ENCODE measurements around the gene PIR. TPM values are rescaled to one million over a fixed set of nuclear protein-coding genes. Genes with fewer than 3 reads are reported as not detected.

The PIR gene
- total RNA-seq, 1 experiment from 2014 or later = 9.8 TPM

DNA sequence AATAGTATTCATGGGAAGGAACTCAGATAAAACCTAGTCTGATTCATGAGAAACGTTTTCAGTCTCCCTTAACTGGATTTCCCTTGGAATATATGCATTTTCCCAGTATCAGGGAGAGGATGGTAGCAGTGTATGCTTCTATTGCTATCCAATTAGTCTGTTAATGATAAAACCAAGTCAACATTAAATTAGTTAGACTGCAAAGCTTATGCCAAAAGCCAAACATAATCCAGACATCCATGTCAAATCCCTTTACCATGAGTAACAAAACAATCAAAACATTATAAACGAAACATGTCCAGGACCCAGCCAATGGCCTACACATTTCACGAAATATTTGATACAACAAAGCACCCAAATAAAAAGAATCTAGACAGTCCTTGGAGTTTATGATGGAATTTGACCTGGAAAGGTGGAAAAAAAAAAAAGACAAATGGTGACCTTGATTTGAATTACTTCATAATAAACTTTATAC lies 74.4 kb downstream of the PIR start:
- no peak for DNase-seq (ENCODE audit: low spot score)

DNA sequence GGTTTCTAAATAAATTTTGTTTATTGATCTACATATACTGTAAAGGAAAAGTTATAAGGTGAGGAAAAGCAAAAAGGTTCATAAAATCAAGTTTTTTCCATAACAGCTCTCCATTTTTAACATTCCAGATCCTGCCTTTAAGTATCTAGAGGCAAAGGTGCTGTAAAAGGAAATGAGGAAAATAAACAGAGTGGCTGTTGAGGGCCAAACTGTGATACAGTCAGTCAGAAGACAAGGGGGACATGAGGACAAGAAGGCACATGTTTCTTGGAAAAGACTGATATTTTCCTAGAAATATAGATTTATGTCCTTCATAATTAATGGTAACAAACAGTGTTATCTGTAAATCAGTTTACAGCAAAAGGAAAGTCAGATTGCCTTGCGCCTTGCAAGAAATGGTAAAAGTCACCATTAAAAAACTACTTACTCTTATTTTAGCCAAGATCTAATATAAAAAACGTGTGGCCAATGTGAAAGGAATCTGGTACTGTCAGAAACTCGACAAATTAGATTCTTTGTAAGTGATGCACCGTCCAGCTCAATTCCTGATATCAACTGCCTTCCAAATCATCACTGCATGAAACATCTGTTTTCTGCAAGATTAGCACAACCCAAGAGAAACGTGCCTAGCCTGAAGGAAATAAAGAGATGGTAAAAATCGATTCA lies 75.0 kb downstream of the PIR start:
- DNase-seq (ENCODE audit: low spot score) = no peak

DNA sequence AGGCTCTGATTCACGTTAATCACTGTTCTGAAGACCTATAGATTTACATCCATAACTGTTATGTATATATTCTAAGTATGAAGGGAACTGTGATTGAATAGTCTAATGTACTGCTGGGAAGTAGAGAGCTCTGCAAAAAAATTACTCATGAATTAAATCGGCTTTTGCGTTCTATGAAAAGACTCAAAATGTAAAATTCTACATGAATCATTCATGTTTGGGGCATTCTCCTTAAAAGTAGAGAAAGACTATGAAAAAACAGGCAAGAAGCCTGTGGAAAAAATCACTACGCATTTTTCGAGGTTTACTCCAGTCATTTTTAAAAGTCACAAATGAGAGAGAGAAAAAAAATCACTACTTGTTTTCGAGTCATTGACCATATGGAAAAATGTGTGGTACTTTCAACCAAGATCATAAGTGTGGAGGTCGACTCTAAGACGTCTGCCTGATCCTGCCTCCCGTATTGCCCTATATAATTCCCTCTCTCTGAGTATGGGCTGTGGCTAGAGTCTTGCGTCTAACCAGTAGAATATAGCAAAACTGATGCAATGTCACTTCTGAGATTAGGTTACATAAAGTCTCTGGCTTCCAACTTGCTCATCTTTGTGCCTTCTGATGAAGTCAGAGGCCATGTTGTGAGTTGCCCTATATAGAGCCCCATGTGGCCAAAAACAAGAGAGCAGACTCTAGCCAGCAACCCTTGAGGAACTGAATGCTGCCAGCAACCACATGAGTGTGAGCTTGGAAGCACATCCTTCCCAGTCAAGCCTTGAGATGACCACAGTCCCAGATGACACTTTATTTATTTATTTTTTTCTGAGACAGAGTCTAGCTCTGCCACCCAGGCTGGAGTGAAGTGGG lies 76.8 kb downstream of the PIR start:
- no peak for DNase-seq (ENCODE audit: low spot score)

DNA sequence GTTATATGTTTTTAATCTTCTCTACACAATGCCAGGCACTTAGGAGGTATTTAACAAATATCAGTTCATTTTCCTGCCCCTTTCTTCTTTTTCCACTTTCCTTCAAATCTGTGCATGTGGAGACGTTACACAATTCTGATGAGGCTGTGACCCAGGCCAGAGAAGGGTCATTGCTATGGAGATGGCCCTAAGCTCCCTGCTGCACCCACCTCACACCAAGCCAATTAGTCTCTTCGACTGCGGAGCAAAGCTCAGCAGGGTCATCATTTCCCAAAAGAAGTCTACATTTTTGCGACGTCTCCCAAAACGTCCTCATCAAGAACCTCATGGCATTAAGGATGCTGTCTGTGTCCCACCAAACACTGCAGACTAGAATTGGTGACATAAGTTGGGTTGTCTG lies 80.0 kb downstream of the PIR start:
- no peak for DNase-seq (ENCODE audit: low spot score)

DNA sequence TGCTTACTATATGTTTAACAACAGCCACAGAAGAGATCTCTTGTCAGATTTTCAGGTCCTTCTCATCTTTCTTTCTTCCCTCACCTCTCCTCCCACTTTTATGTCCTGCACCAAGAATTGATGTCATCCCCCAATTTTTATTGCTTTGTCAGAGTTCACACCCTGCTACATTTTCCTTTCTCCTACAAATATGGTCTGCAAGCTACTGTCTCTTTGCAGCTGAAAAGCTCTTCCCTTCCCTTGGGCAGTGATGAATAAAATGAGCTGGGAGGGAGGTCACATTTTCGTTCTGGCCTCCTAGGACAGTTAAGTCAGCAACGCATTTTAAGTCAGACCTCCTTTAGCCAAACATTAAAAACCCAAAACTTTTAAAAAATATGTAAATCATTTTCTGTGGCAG lies 82.2 kb downstream of the PIR start:
- no peak for DNase-seq (ENCODE audit: low spot score)

DNA sequence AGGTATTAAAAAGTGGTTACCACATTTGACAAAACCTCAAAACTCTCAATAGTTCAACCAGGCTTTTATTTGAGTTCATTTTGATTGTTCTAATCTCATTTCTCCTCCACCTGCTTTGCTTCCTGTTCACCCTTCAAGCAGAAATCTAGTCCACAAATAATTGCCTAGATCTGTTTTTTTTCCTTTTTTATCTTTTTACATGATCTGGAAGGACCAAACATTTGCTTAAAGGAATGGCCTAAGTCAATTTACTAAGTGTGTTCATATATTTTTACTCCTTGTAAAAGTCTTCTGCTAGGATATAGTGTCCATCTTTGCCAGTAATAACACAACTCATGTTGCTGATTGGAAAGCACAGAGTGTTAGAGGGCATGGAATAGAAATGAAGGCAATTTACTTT lies 82.7 kb downstream of the PIR start:
- no peak for DNase-seq (ENCODE audit: low spot score)

DNA sequence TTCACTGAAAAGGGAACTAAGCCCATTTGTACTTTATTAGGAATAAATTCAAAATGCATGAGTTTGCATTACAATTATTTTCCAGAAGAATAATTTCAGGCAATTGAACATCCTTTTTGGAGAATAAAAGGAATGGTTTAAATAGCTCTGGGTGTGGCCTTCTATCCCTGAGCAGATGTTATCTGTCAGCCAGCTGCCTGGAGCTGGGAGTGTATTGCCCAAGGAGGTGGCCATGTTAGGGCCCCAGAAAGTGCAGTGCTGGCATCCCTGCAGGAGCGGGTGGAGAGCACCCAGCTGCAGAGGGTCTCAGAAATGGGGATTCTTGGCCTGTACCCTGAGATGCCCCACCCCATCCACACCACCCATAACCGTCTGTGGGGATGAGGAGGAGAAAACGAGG lies 87.3 kb downstream of the PIR start:
- no peak for DNase-seq (ENCODE audit: low spot score)

DNA sequence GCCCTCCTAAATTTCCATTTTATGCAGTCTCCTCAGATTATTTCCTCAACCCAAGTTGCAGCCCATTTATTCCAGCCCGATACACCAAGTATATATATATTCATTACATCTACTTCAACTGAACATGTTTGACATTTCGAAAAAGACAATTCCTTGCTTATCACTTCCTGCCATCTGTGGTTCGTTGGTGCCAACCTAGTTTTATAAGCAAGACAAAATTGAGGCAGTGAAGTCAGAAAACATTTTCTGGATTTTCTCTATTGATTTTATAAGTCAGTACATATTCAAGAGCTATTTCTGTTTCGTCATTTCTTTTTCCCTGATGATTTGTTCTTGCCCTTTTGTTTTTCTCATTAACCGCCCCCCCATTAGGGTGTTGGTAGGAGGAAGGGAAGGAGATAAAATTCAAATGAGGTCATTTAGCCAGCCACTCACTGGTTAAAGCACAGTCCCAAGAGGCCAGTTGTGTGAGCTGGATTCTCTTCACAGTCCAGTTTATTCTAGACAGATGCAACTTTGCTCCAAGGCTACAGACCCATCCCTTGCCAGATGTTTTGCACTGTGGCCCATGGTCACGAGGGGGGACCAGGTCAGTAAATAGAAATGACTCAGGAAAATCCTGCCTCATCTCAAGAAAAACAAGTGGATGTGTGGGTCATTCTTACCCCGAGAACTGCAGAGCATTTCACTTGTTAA lies 88.6 kb downstream of the PIR start:
- no peak for DNase-seq (ENCODE audit: low spot score)

DNA sequence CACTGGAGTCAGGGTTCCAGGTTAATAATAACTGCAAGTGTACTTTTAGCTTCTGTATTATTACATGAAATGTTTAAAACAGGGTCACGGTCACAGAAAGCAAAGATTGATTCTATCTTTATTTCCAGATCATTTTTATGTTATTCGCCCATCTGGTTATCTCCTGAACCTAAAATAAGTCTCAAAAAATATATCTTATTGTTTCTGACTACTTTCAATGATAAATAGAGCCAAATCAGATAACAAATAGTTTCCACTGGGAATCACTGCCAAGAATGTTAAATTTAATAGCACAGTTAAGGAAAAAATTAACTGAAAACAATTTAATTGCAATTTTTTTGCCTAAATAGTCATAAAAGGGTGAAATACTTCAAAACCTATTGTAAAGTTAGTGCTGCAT lies 91.8 kb downstream of the PIR start:
- no peak for DNase-seq (ENCODE audit: low spot score)

DNA sequence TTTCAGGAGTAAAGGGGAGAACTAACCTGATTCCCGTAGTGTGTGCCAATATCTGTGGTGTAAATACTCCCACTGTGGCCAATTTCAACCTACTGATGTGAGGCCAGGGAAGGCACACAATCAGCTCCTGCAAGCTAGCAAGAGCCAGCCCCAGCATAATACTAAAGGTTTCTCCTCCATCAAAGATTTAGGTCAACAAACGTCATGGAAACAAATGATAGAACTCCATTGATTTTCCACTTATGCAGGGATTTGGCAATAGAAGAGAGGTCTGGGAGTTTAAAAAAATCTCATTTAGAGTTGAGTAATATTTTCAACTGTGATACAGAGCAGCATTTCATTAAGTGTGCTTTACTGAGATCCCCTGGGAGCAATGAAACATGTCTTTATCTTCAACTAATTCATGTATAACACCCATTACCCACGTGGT lies 93.2 kb downstream of the PIR start:
- DNase-seq (ENCODE audit: low spot score) = no peak

DNA sequence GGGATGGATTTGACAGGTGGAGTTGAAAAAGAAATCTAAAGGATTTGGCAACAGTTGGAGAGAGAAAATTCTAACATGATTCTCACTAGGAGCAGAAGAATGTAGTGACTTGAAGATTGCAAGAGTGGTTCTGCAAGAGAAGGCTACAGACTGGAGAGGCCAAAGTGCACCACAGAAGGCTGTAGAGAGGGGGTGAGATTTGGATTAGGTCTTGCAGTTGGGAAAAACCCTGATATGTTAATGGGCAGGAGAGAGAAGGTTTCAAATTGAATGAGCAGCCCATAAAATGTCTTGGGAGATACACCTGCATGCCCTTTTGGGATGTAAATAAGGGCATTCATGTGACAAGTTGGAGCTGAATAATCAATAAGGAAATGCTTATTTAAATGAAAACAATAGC lies 94.3 kb downstream of the PIR start:
- no peak for DNase-seq (ENCODE audit: low spot score)

DNA sequence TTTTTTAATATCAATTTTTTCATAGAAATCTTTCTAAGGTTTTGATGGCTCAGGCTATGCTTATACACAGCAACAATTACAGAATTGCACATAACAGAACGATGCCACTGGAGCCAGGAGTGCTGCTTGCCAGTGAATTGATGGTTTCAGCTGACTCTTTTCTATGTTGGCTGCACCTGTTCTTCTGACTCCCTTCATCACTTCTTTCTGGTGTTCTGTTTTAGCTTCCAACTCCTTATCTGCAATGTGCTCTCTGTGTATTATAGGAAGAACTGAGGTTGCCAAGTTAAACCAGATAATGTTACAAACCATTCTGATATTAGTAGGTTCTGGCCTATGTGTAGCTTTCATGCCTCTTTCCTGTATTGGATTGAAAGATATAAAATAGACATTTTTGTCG lies 97.3 kb downstream of the PIR start:
- DNase-seq (ENCODE audit: low spot score) = no peak

DNA sequence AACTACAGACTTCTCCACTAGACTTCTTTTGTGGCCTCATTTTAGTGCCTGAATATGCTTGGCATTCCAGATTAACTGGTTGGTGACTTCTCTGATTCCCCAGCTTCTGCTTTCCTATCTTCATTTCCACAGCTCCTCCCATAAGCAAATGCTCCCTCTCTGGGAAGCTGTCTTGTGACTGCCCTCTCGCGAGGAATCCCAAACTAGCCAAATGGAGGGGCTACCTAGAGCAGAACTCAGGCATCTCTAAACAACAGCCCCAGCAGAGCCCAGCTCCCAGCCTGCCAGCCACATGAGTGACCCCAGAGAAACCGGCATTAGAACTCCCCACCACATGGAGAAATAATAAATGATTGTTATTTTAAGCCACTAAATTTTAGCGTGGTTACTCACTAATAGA lies 101.3 kb downstream of the PIR start:
- DNase-seq (ENCODE audit: low spot score) = no peak

DNA sequence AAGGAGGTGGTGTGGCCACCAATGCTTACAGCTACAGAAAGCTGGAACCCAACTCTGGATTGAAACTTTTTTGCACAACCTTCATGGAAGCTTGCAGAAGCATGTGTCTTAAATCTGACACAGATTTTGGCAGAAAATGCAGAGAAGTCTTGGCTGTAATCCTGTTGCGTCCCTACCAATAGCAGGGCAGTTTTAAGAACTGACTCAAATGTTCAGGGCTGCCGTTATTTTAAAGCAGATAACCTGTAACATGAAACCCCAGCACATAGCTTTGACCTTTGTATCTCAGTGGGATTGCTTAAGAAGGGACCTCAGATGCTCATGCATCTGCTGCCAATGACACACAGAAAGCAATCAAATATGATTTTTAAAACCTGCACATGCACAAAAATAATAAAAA lies 108.8 kb downstream of the PIR start, which contains the start of gene VEGFD:
TSS of gene VEGFD (minus strand) at position 110 of the 400 bp plus-strand sequence. CDS start 467 bp downstream, outside the sequence.
- DNase-seq (ENCODE audit: low spot score) = no peak

DNA sequence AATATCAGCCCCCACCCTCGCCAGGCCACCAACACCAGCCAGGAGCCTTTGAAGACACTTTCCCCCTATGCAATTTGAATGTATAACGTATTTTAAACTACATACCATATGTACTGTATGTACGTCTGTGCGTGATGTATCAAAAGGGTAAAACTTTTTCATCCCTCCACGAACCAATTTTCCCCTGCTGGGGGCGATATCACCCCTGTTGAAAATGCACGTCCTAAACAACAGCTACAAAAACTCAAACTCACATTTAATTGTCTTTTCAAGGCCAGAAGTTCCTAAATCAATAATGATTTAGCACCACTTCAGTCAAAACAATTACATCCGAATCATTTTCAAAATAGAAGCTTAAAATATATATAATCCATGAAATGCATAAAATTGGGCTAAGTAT lies 110.3 kb downstream of the PIR start:
- no peak for DNase-seq (ENCODE audit: low spot score)

DNA sequence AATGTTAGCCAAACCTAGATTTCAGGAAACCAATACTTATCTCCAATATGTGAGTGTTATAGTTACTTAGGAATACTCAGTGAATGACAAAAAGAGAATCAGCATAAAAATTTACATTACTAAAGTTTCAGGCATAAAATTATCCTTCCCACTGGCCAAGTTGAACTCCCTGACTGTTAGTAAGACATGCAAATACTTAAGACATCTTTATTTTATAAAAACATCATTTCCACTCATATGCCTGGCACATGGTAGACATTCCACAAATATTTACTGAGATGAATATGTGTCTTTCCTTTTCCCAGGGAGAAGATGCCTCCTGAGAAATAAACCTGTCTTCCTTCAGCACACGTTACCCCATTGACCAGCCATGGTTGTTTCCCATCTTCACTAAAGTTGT lies 116.2 kb downstream of the PIR start:
- no peak for DNase-seq (ENCODE audit: low spot score)

DNA sequence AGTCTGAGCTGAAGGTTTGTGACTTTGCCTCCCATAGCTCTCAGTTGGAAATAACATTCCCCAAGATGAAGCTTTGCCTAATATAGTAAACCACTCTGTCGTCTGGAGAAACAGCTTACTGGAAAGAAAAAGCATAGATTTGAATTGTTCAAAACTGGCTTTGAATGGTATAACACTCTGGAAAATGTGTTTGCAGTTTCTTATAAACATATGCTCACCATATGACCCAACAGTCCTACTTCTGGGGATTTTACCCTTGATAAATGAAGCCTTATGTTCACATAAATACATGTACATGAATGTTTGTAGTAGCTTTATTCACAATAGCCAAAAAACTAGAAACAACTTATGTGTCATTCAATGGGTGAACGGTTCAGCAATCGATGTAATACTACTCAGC lies 119.2 kb downstream of the PIR start:
- DNase-seq (ENCODE audit: low spot score) = no peak

DNA sequence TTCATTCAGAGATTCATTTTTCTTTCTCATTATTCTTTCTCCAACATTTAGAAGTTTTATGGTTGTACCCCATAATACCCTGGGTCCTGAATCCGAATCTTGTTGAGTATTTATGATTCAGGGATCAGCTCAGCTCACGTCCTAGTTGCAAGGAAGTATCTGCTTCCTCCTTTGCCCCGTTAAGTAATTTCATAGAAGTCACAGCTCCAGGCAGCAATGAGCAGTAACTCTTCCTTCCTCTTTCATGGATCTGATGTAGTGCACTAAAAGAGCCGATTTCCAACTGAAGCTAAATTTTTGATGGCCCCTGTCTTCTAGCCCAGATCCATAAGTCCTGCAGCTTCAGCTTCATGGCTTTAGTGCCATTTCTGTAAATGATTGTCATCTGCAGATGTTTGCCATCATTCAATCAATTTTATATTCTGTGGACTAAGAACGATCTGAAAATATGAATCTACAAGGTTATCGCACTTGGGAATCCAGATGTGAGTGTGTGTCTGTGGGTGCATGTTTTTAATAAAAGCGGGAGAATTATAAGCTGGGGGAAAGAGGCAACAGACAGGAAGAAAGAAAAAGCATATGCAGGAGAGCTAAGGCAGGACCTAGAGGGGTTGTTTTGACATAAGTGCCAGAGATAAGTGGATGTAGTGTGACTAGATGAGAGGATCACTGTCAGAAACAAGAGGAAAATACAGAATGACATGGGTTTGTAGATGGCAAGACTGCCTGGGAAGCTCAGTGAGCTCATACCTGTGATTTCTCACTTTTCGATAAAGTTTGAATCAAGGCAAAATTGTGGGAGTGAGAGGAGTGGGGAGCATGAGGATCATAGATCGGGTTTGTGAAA lies 126.4 kb downstream of the PIR start:
- no peak for DNase-seq (ENCODE audit: low spot score)

DNA sequence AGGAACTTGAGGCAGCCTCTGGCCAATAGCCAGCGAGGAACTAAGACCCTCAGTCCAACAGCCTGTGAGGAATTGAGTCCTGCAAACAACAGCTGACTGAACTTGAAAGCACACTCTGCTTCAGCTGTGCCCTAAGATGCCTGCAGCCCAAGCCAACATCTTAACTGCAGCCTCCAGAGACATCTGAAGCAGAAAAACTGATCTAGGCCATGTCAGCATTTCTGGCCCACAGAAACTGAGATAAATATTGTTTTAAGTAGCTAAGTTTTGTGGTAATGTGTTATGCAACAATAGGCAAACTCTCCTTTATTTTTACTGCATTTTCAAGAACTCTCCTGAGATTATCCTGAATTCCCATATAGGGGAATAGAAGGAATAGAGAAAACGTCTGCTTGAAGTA lies 133.4 kb downstream of the PIR start:
- DNase-seq (ENCODE audit: low spot score) = no peak

DNA sequence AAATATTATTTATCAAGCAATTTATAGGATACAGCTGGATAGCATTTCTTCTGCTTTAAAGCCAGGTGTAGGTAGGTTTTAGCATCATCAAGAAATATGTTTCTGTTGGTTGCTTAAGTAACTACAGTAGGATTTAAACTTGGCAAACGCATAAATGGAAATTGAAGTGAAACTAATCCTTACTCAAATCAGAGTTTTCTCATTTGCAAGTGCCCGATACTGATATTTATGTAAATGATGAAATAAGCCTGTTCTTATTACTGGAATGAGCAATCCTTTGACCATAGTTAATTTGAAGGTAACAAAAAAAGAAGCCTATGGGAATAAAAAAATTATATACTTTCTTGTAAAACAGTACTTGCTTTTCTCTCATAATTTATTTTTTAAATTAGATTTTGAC lies 134.6 kb downstream of the PIR start:
- no peak for DNase-seq (ENCODE audit: low spot score)

DNA sequence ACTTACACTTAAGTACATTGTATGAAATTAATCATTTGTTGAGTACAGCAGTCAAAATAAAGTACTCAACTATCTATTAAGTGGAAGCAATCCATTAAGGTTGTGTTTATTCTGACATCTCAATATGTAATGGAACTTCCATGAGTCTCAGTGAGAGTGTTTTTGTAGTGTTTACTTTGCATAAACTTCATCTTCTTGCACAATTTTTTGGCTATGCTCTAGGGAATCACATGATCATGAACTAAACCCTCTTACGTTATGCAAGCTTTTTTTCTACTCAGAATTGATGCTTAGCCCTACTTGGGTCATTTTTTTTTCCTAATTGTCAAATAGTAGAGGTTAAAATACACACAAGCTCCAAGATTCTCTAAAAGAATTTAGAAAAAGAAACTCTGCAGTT lies 136.7 kb downstream of the PIR start:
- DNase-seq (ENCODE audit: low spot score) = no peak
